ENCODE data around the gene DNAAF8. TPM values are rescaled to one million over a fixed set of nuclear protein-coding genes. Genes with fewer than 3 reads are reported as not detected.

DNAAF8 gene
- total RNA-seq, 1 experiment from 2014 or later, result 0.39 TPM

DNA sequence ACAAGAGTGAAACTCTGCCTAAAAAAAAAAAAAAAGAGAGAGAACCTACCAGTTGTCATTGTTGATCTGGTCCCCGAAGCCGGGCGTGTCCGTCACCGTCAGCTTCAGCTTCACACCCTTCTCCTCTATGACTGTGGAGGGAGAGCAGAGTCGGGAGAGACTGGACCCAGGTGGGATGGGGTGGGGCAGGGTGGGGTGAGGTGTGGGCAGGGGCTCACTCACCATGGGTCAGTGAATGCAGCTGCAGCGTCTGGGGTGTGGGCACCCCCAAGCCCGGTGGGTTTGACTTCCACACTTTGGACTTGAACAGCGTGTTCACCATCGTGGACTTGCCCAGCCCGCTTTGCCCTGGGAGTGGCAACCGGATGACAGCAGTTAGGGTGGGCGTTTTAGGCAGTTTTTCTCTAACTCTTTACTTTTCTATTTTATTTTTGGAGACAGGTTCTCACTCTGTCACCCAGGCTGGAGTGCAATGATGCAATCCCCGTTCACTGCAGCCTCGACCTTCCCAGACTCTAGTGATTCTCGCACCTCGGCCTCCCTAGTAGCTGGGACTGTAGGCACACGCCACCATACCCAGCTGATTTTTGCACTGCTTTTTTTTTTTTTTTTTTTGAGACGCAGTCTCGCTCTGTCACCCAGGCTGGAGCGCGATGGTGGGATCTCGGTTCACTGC lies 51.6 kb downstream of the DNAAF8 start:
- Histone ChIP-seq H2BK12ac (ENCODE audit: insufficient read length, low read depth, low read length) (no peak overlapping the region), H2BK5ac (ENCODE audit: insufficient read length, low read length) (no peak overlapping the region), H4K91ac (ENCODE audit: insufficient read length, low read depth, low read length) (no peak overlapping the region), H3K4me2 (ENCODE audit: insufficient read depth, insufficient read length, low read length) (no peak overlapping the region), H2BK120ac (ENCODE audit: low read depth, low read length, poor library complexity, severe bottlenecking) (no peak overlapping the region), H2BK20ac (ENCODE audit: low read depth, low read length, poor library complexity, severe bottlenecking) (no peak overlapping the region), H3K23me2 (ENCODE audit: insufficient read length, low read depth, low read length, poor library complexity, severe bottlenecking) (no peaks in the 10 kb centered on the region), H2AFZ (ENCODE audit: low read length) (no peak overlapping the region), H3K56ac (ENCODE audit: insufficient read length, low read depth, low read length) (no peak overlapping the region), H3K79me1 (ENCODE audit: insufficient read depth, low read depth, low read length, poor library complexity, severe bottlenecking) (no peaks in the 10 kb centered on the region), H3K4ac (ENCODE audit: low read depth, low read length) (no peak overlapping the region), H4K20me1 (ENCODE audit: control insufficient read depth, insufficient read depth, insufficient read length) (no peaks in the 10 kb centered on the region), H4K8ac (replicated peaks; ENCODE audit: insufficient read length, low read depth, low read length) (no peak overlapping the region), H2AK5ac (ENCODE audit: insufficient read length, low read length) (no peak overlapping the region), H3K23ac (ENCODE audit: insufficient read length, low read depth, low read length) (no peak overlapping the region), H2BK15ac (ENCODE audit: low read depth, low read length) (no peak overlapping the region), H3K27ac (ENCODE audit: insufficient read length, low read depth, low read length) (no peak overlapping the region), H3K79me2 (ENCODE audit: insufficient read depth, low read length) (no peaks in the 10 kb centered on the region), H3K27me3 (ENCODE audit: insufficient read depth, low read length) (no peaks in the 10 kb centered on the region; the same call in 1 of the 2 replicates), H3K14ac (ENCODE audit: insufficient read depth, low read length) (no peak overlapping the region), H3K9ac (ENCODE audit: extremely low read depth, insufficient read length, low read length) (no peak overlapping the region), H3T11ph (ENCODE audit: low read length) (no peak overlapping the region), H3K9me3 (ENCODE audit: control insufficient read depth, low read depth, low read length) (no peaks in the 10 kb centered on the region), H3K18ac (ENCODE audit: insufficient read length, low read depth, low read length) (no peak overlapping the region), H3K4me1 (ENCODE audit: insufficient read depth, low read length) (peaks cover 3% of the 10 kb centered on the region; the same call in 1 of the 2 replicates), H4K5ac (ENCODE audit: insufficient read length, low read depth, low read length) (no peak overlapping the region)
- no peak for TF ChIP-seq CTCF (conservative IDR thresholded peaks at IDR 0.05)
- DNase-seq, result no peak
- peaks cover 15 to 24% of the 10 kb centered on the region in 2 experiments for H3K4me1 Mint-ChIP-seq
- no peak overlapping the region for H3K4me3 Mint-ChIP-seq
- WGBS (ENCODE audit: extremely low coverage, insufficient read length, low lambda C conversion rate), result no CpG with 5 or more reads among the region's 23 CpGs
- no peak overlapping the region for H3K27ac Mint-ChIP-seq
- H3K36me3 Mint-ChIP-seq (ENCODE audit: insufficient read depth in 1 of 3, low read depth in 3 of 3), result no peaks in the 10 kb centered on the region
- H3K9me3 Mint-ChIP-seq, result no peaks in the 10 kb centered on the region; a peak in 1 of 5 replicates
- no peaks in the 10 kb centered on the region; the same call in 1 of the 2 replicates for H3K27me3 Mint-ChIP-seq (ENCODE audit: low read depth)
